Body of pancreas (tissue), 4 donors: Measurements from ENCODE around the gene ZFHX2.

Source experiments
- POLR2A ChIP-seq, 3 donors: fragments of 450-650 bp; IDR thresholded peaks; one replicate each; pipeline ENCODE4 v1.6.1; 2016; ENCODE audit warnings: antibody characterized with exemption in 3 of 3, mild to moderate bottlenecking in 2 of 3
- TF ChIP-seq, protein P1 (sequence below), 7 experiments: fragments of 450-650 bp in 4 of 7; fragments of 200-600 bp in 3 of 7; sonication (generic) in 3 of 7; IDR thresholded peaks; one replicate each; pipeline ENCODE4 v1.5.1; 2016 to 2019; ENCODE audit warnings: antibody characterized with exemption in 7 of 7

GRCh38 chr14:23481362-23481970 lies 70.1 kb downstream of the ZFHX2 start:
- TF ChIP-seq, protein P1, sequence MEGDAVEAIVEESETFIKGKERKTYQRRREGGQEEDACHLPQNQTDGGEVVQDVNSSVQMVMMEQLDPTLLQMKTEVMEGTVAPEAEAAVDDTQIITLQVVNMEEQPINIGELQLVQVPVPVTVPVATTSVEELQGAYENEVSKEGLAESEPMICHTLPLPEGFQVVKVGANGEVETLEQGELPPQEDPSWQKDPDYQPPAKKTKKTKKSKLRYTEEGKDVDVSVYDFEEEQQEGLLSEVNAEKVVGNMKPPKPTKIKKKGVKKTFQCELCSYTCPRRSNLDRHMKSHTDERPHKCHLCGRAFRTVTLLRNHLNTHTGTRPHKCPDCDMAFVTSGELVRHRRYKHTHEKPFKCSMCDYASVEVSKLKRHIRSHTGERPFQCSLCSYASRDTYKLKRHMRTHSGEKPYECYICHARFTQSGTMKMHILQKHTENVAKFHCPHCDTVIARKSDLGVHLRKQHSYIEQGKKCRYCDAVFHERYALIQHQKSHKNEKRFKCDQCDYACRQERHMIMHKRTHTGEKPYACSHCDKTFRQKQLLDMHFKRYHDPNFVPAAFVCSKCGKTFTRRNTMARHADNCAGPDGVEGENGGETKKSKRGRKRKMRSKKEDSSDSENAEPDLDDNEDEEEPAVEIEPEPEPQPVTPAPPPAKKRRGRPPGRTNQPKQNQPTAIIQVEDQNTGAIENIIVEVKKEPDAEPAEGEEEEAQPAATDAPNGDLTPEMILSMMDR (IDR thresholded peaks at IDR 0.05), result no peak
- TF ChIP-seq POLR2A (IDR thresholded peaks at IDR 0.05), result no peak
